Measurements from ENCODE around the gene SECTM1. TPM values are rescaled to one million over a fixed set of nuclear protein-coding genes. Genes with fewer than 3 reads are reported as not detected.

SECTM1 gene
- total and polyA plus RNA-seq, 9 of the 15 experiments (the other 6 are each of a cell fraction or from before 2014, with no cell fraction given): 0.11 to 0.46 (median 0.18) TPM; not detected in 6

GRCh38 chr17:82351713-82352488 is 18.3 kb upstream of the SECTM1 start:
- Histone ChIP-seq H3K27me3 (ENCODE audit: control insufficient read depth in 2 of 2, insufficient read depth in 2 of 2, low read length in 2 of 2) (no peaks in the 10 kb centered on the region), H3K79me2 (ENCODE audit: control insufficient read depth, insufficient read depth, low read length) (no peaks in the 10 kb centered on the region), H4K20me1 (replicated peaks; ENCODE audit: control insufficient read depth, insufficient read depth, low read length) (no peaks in the 10 kb centered on the region), H3K27ac (ENCODE audit: extremely low read depth, low read depth, low read length) (no peak overlapping the region), H3K36me3 (ENCODE audit: control insufficient read depth, insufficient read depth, low read length) (no peaks in the 10 kb centered on the region), H3K9ac (ENCODE audit: insufficient read depth in 1 of 2, low read depth in 2 of 2, low read length in 2 of 2) (peak overlapping the region in 1 of 2 experiments; percentile 3; a peak in 1 of 4 replicates), H3K9me3 (replicated peaks; ENCODE audit: control insufficient read depth, insufficient read depth, low read depth, low read length) (no peaks in the 10 kb centered on the region), H3K4me1 (replicated peaks in 1 of 2; ENCODE audit: control insufficient read depth in 2 of 2, insufficient read depth in 2 of 2, low read length in 2 of 2) (peaks cover 11 to 59% of the 10 kb centered on the region in 2 experiments; a peak in 4 of 5 replicates), H2AFZ (ENCODE audit: low read depth, low read length) (peak overlapping the region; percentile 72; the same call in 1 of the 2 replicates), H3K9me1 (ENCODE audit: control insufficient read depth, insufficient read depth, low read length) (no peaks in the 10 kb centered on the region), H3K4me3 (no peak overlapping the region), H3K4me2 (ENCODE audit: insufficient read depth, low read length) (peak overlapping the region; percentile 43; the same call in 1 of the 2 replicates)
- 30% methylated on average over 21 of the region's 26 CpGs for WGBS (ENCODE audit: insufficient coverage, low coverage, missing lambda C conversion rate)
- POLR2A ChIA-PET: interaction anchor here (0.8 kb wide), 1 partner anchor 21 kb away, joined by 4 read pairs; no protein-coding TSS in a partner anchor
- ATAC-seq (peak; percentile 94), FAIRE-seq (peak; percentile 95), DNase-seq (ENCODE audit: extremely low read depth in 1 of 4, low spot score in 3 of 4) (peak; percentile 68 to 92 (median 74))
- in situ Hi-C loops (cut with MboI): loop anchor here (5.0 kb wide), 2 partner anchors 205 to 430 kb away; no protein-coding TSS in a partner anchor
- intact Hi-C loops (cut with micrococcal nuclease): loop anchor here (1.0 to 10.0 kb wide), 4 partner anchors 62 to 415 kb away; no protein-coding TSS in a partner anchor
- CTCF ChIA-PET (ENCODE audit: low intra/inter-chr PET ratio): interaction anchor here (0.6 to 2.1 kb wide), 10 partner anchors 37 to 564 kb away, joined by 3 to 12 read pairs (median 4); no protein-coding TSS in a partner anchor
- no TSS peak for BruUV-seq (replicated peaks)
- TF ChIP-seq RB1 (IDR thresholded peaks at IDR 0.05; ENCODE audit: low read depth) (peak; percentile 90), RFX5 (IDR thresholded peaks at IDR 0.05; ENCODE audit: low read depth, low read length) (peak; percentile 90), ATF7 (IDR thresholded peaks at IDR 0.05) (peak; percentile 18; the same call in 1 of the 2 replicates), FOXP1 (CRISPR knock-in tag; IDR thresholded peaks at IDR 0.05) (peak; percentile 28; the same call in 1 of the 2 replicates), NEUROD1 (IDR thresholded peaks at IDR 0.05; ENCODE audit: borderline replicate concordance, low read depth, low read length, partially characterized antibody) (peak; percentile 22), HSF4 (CRISPR knock-in tag; IDR thresholded peaks at IDR 0.05; ENCODE audit: borderline replicate concordance) (no peak), TAF15 (IDR thresholded peaks at IDR 0.05; ENCODE audit: low read depth, low read length) (no peak), ERF (CRISPR knock-in tag; IDR thresholded peaks at IDR 0.05) (no peak), CBFB (CRISPR knock-in tag; IDR thresholded peaks at IDR 0.05) (0 out of 2 replicates have a peak, but pooled peaks have one; percentile 30), FOXK1 (CRISPR knock-in tag; IDR thresholded peaks at IDR 0.05; ENCODE audit: borderline replicate concordance) (0 out of 2 replicates have a peak, but pooled peaks have one; percentile 27), BHLHE40 (IDR thresholded peaks at IDR 0.05; ENCODE audit: low read length) (peak; percentile 65), CC2D1A (IDR thresholded peaks at IDR 0.05) (peak; percentile 50), YY1 (IDR thresholded peaks at IDR 0.05; ENCODE audit: borderline replicate concordance in 1 of 3, control insufficient read depth in 1 of 3, extremely low read depth in 1 of 3, insufficient read depth in 3 of 3, insufficient read length in 1 of 3, insufficient replicate concordance in 2 of 3, low read depth in 1 of 3, low read length in 2 of 3) (peak in 1 of 3 experiments; percentile 43), BRCA1 (IDR thresholded peaks at IDR 0.05) (no peak), BRCA1 (CRISPR knock-in tag; IDR thresholded peaks at IDR 0.05) (peak; percentile 64; the same call in 1 of the 2 replicates), ZFX (CRISPR knock-in tag; IDR thresholded peaks at IDR 0.05) (0 out of 2 replicates have a peak, but pooled peaks have one; percentile 25), CSDE1 (IDR thresholded peaks at IDR 0.05) (no peak), HMGN3 (IDR thresholded peaks at IDR 0.05; ENCODE audit: borderline replicate concordance, extremely low read depth, insufficient read length, low read depth, low read length) (no peak), SLC30A9 (CRISPR knock-in tag; IDR thresholded peaks at IDR 0.05) (no peak), RAD21 (CRISPR knock-in tag; conservative IDR thresholded peaks at IDR 0.05 in 1 of 2, IDR thresholded peaks at IDR 0.05 in 1 of 2) (peak; percentile 87 to 94), TBP (optimal IDR thresholded peaks at IDR 0.05; ENCODE audit: low read depth, low read length) (peak; percentile 5), HNRNPUL1 (IDR thresholded peaks at IDR 0.05; ENCODE audit: low read length) (no peak), ATF1 (CRISPR knock-in tag; IDR thresholded peaks at IDR 0.05) (no peak), ATF1 (tag; IDR thresholded peaks at IDR 0.05) (peak; percentile 19; the same call in 1 of the 2 replicates)
